HepG2 (cell line): ENCODE measurements around the gene SAMM50. TPM values are rescaled to one million over a fixed set of nuclear protein-coding genes. Genes with fewer than 3 reads are reported as not detected.

ENCODE experiments used
- ATAC-seq: fragments of 200-7000 bp; cut with Tn5 transposase; 3 replicates; pipeline ENCODE4 v1.9.1; 2020; ENCODE audit warnings: mild to moderate bottlenecking, moderate library complexity
- BruUV-seq: library from RNA; stranded (reverse); fragments of 400-500 nt; replicated peaks from 2 replicates; lab custom pipeline; 2021; lab: Mats Ljungman, UMichigan
- CTCF ChIA-PET: fragments of 300-600 bp; formaldehyde crosslinking; extraction: SDS; loops from one replicate; lab custom pipeline; 2021; ENCODE audit warnings: low total read pairs, inconsistent platforms, low intra/inter-chr PET ratio; lab: Yijun Ruan, JAX
- POLR2A ChIA-PET: fragments of 350-600 bp; sonication (Branson Sonifier 250); formaldehyde crosslinking; loops from one replicate; lab custom pipeline; 2020; ENCODE audit warnings: antibody characterized with exemption, inconsistent platforms; lab: Yijun Ruan, JAX
- DNase-seq: peaks from one replicate; pipeline ENCODE4 v3.0.0-alpha.2; 2015; ENCODE audit warnings: low spot score
- FAIRE-seq: peaks from 3 replicates; lab custom pipeline; 2011; peaks lifted over from hg19 to GRCh38; lab: Jason Lieb, UNC
- H2AFZ ChIP-seq: one replicate; pipeline ENCODE4 v1.6.1; 2011; ENCODE audit warnings: low read length, inconsistent platforms
- H3K27ac ChIP-seq: fragments of 300-600 bp; 3 replicates; pipeline ENCODE4 v1.8.0; 2011; ENCODE audit warnings: mixed run types, mild to moderate bottlenecking, mixed read lengths, low read length, inconsistent platforms; ENCODE audit not compliant: insufficient read depth; ENCODE audit errors: extremely low read length
- H3K27me3 ChIP-seq, 2 experiments: fragments of 200-600 bp in 1 of 2; 2 replicates in 1 of 2; 3 replicates in 1 of 2; pipeline versions ENCODE4 v1.6.0 to v1.8.0; 2011; ENCODE audit warnings: low read length in 2 of 2, mild to moderate bottlenecking in 2 of 2, moderate library complexity in 2 of 2, inconsistent platforms in 1 of 2; ENCODE audit not compliant: insufficient read depth in 2 of 2, control insufficient read depth in 1 of 2
- H3K36me3 ChIP-seq, 2 experiments: fragments of 200-600 bp in 1 of 2; replicated peaks in 1 of 2; 2 replicates in 1 of 2; 3 replicates in 1 of 2; pipeline versions ENCODE4 v1.5.1 to v1.8.0; 2011; ENCODE audit warnings: low read length in 2 of 2, inconsistent platforms in 1 of 2; ENCODE audit not compliant: insufficient read depth in 2 of 2, control insufficient read depth in 1 of 2
- H3K4me1 ChIP-seq: 2 replicates; pipeline ENCODE4 v1.5.1; 2012; ENCODE audit warnings: low read length, inconsistent platforms; ENCODE audit not compliant: insufficient read depth
- H3K4me2 ChIP-seq: 2 replicates; pipeline ENCODE4 v1.6.0; 2011; ENCODE audit warnings: low read depth, low read length, inconsistent platforms
- H3K4me3 ChIP-seq, 3 experiments: fragments of 200-600 bp in 1 of 3; sonication (generic), shearing (Covaris generic) in 1 of 3; replicated peaks in 1 of 3; 2 replicates each; pipeline ENCODE4 v1.5.1; 2011 to 2016; ENCODE audit warnings: low read length in 3 of 3, inconsistent platforms in 2 of 3, low read depth in 2 of 3, mild to moderate bottlenecking in 2 of 3, control low read depth in 1 of 3, mixed read lengths in 1 of 3; ENCODE audit not compliant: insufficient read depth in 1 of 3
- H3K79me2 ChIP-seq: one replicate; pipeline ENCODE4 v1.6.1; 2011; ENCODE audit warnings: low read length, inconsistent platforms; ENCODE audit not compliant: insufficient read depth
- H3K9ac ChIP-seq: 2 replicates; pipeline ENCODE4 v1.6.0; 2011; ENCODE audit warnings: mild to moderate bottlenecking, low read depth, low read length, inconsistent platforms; ENCODE audit not compliant: insufficient read depth
- H3K9me3 ChIP-seq: 2 replicates; pipeline ENCODE4 v1.5.1; 2012; ENCODE audit warnings: mild to moderate bottlenecking, low read length
- H4K20me1 ChIP-seq: 2 replicates; pipeline ENCODE4 v1.6.0; 2011; ENCODE audit warnings: inconsistent platforms, mild to moderate bottlenecking, low read length, moderate library complexity; ENCODE audit not compliant: insufficient read depth
- CREB1 ChIP-seq, 2 experiments: fragments of 450-650 bp in 1 of 2; IDR thresholded peaks; 2 replicates each; pipeline ENCODE4 v1.6.1; 2016 to 2017; ENCODE audit warnings: control low read depth in 1 of 2, mild to moderate bottlenecking in 1 of 2, missing compliant biosample characterization in 1 of 2, missing genetic modification characterization in 1 of 2
- HMGXB3 ChIP-seq: sonication (generic); formaldehyde crosslinking; IDR thresholded peaks from 2 replicates; pipeline ENCODE4 v1.4.0; 2020; ENCODE audit warnings: missing genetic modification reagents, borderline replicate concordance
- KDM3A ChIP-seq: IDR thresholded peaks from 2 replicates; pipeline ENCODE4 v1.6.1; 2018; ENCODE audit warnings: low read depth, missing compliant biosample characterization
- LCORL ChIP-seq, 2 experiments: fragments of 450-650 bp in 1 of 2; sonication (generic) in 1 of 2; formaldehyde crosslinking in 1 of 2; IDR thresholded peaks; 2 replicates each; pipeline versions ENCODE4 v1.5.0 to v1.6.1; 2017 to 2020; ENCODE audit warnings: antibody characterized with exemption in 1 of 2, missing genetic modification reagents in 1 of 2
- MBD4 ChIP-seq: IDR thresholded peaks from 2 replicates; pipeline ENCODE4 v1.6.1; 2012; ENCODE audit warnings: low read length, inconsistent platforms, borderline replicate concordance
- MIXL1 ChIP-seq: IDR thresholded peaks from 2 replicates; pipeline ENCODE4 v1.6.1; 2016
- PCBP2 ChIP-seq: fragments of 200-400 bp; formaldehyde crosslinking; optimal IDR thresholded peaks from 2 replicates; pipeline ENCODE3; 2018; ENCODE audit warnings: low read length, low read depth; ENCODE audit not compliant: poor library complexity, severe bottlenecking
- RXRB ChIP-seq: IDR thresholded peaks from 2 replicates; pipeline ENCODE4 v1.6.1; 2016; ENCODE audit warnings: borderline replicate concordance, missing genetic modification reagents, missing compliant biosample characterization
- SKIL ChIP-seq: sonication (generic); formaldehyde crosslinking; IDR thresholded peaks from 2 replicates; pipeline ENCODE4 v1.8.0; 2022; ENCODE audit warnings: missing genetic modification reagents, mild to moderate bottlenecking, moderate library complexity, borderline replicate concordance
- THAP11 ChIP-seq: IDR thresholded peaks from 2 replicates; pipeline ENCODE4 v1.6.1; 2016; ENCODE audit warnings: missing biosample characterization, missing genetic modification reagents
- THYN1 ChIP-seq: sonication (generic); formaldehyde crosslinking; IDR thresholded peaks from 2 replicates; pipeline ENCODE4 v1.8.1; 2023; ENCODE audit warnings: low read depth, mild to moderate bottlenecking, moderate library complexity, missing genetic modification reagents, borderline replicate concordance
- UBTF ChIP-seq: sonication (generic); formaldehyde crosslinking; IDR thresholded peaks from 2 replicates; pipeline ENCODE4 v1.4.0; 2020; ENCODE audit warnings: mild to moderate bottlenecking, missing genetic modification reagents
- ZFP41 ChIP-seq: sonication (generic); formaldehyde crosslinking; IDR thresholded peaks from 2 replicates; pipeline ENCODE4 v1.4.0; 2020; ENCODE audit warnings: mild to moderate bottlenecking, missing genetic modification reagents, borderline replicate concordance
- ZMAT5 ChIP-seq: sonication (generic); formaldehyde crosslinking; IDR thresholded peaks from 2 replicates; pipeline ENCODE4 v1.5.0; 2020; ENCODE audit warnings: mild to moderate bottlenecking, low read depth, missing genetic modification reagents, borderline replicate concordance
- ZNF670 ChIP-seq: sonication (generic); formaldehyde crosslinking; IDR thresholded peaks from 2 replicates; pipeline ENCODE4 v1.8.0; 2022; ENCODE audit warnings: mild to moderate bottlenecking, missing genetic modification reagents, borderline replicate concordance
- ZNF766 ChIP-seq: sonication (generic); formaldehyde crosslinking; IDR thresholded peaks from 2 replicates; pipeline ENCODE4 v1.5.0; 2020; ENCODE audit warnings: missing genetic modification reagents, borderline replicate concordance
- WGBS: methylation state at CpG from one replicate; pipeline ENCODE4 v1.1.6; 2017; ENCODE audit warnings: low lambda C conversion rate; 5-methylcytosine and 5-hydroxymethylcytosine counted together
- in situ Hi-C: cut with HindIII; loops from 2 replicates; pipeline ENCODE4 v1.10.0; 2017; ENCODE audit warnings: low pct_unique_long_range_greater_than_20kb; ENCODE audit not compliant: extremely low pct_ligation_motif_present
- intact Hi-C: fragments of 100-400 bp; cut with micrococcal nuclease; formaldehyde crosslinking; loops from one replicate; pipeline ENCODE4 v1.10.0; 2022; ENCODE audit not compliant: unreplicated experiment
- polyA plus RNA-seq, 8 experiments: library from polyadenylated mRNA; depleted of rRNA in 3 of 8; stranded (reverse) in 7 of 8; unstranded in 1 of 8; fragments of >200 nt; fragmentation: Illumina TruSeq in 4 of 8; extraction: Trizol in 4 of 8; gene quantifications; 2 replicates each; pipeline versions ENCODE4 v1.2.1 to v1.2.3, GENCODE V29; 2011 to 2016; ENCODE audit warnings: low read depth in 4 of 8, missing spikeins in 1 of 8, mixed read lengths in 1 of 8; ENCODE audit not compliant: insufficient read depth in 1 of 8
- total RNA-seq, 5 experiments: library from RNA; depleted of rRNA; stranded (reverse); fragments of >200 nt; fragmentation: Illumina TruSeq; extraction: Trizol; gene quantifications; 2 replicates each; pipeline ENCODE4 v1.2.3, GENCODE V29; 2016; ENCODE audit warnings: low read depth in 1 of 5

SAMM50 gene
- total and polyA plus RNA-seq, 2 of the 13 experiments (the other 11 are each of a cell fraction or from before 2014, with no cell fraction given), result 34.7 to 63.4 TPM

GRCh38 chr22:43995798-43996169, 40.5 kb downstream of the SAMM50 start:
- H3K9me3 ChIP-seq, result no peaks in the 10 kb centered on the region
- no peak overlapping the region for H3K9ac ChIP-seq
- no peak for FAIRE-seq
- peaks cover 23% of the 10 kb centered on the region for H3K4me1 ChIP-seq
- ChIA-PET POLR2A (no interaction called here), CTCF (no interaction called here)
- ATAC-seq, result no peak
- DNase-seq, result no peak
- H3K27me3 ChIP-seq, result no peaks in the 10 kb centered on the region
- H3K79me2 ChIP-seq, result no peaks in the 10 kb centered on the region
- H4K20me1 ChIP-seq, result peaks cover 4% of the 10 kb centered on the region; the same call in 1 of the 2 replicates
- H3K4me2 ChIP-seq, result no peak overlapping the region
- peaks cover 26 to 77% of the 10 kb centered on the region in 2 experiments for H3K36me3 ChIP-seq
- no peak overlapping the region for H3K4me3 ChIP-seq
- WGBS, result 98% methylated on average over 10 of the region's 10 CpGs
- intact Hi-C loops (no loop called here), in situ Hi-C loops (loop anchor here (5.0 kb wide), 1 partner anchor 92 kb away; no protein-coding TSS in a partner anchor)
- H2AFZ ChIP-seq, result no peak overlapping the region
- no TSS peak for BruUV-seq
- no peak overlapping the region for H3K27ac ChIP-seq
- TF ChIP-seq PCBP2 (no peak), HMGXB3 (CRISPR knock-in tag) (no peak), MIXL1 (CRISPR knock-in tag) (no peak), THAP11 (CRISPR knock-in tag) (no peak), SKIL (CRISPR knock-in tag) (no peak), RXRB (CRISPR knock-in tag) (no peak), LCORL (IDR thresholded peaks at IDR 0.05) (no peak), LCORL (CRISPR knock-in tag; IDR thresholded peaks at IDR 0.05) (no peak), KDM3A (CRISPR knock-in tag) (no peak), ZFP41 (no peak), ZMAT5 (CRISPR knock-in tag) (no peak), ZNF766 (CRISPR knock-in tag) (no peak), CREB1 (IDR thresholded peaks at IDR 0.05) (no peak), CREB1 (CRISPR knock-in tag; IDR thresholded peaks at IDR 0.05) (no peak), UBTF (CRISPR knock-in tag) (no peak), ZNF670 (CRISPR knock-in tag) (no peak), THYN1 (CRISPR knock-in tag) (no peak), MBD4 (no peak)
